ENCODE data around the gene NUDT19. TPM values are rescaled to one million over a fixed set of nuclear protein-coding genes. Genes with fewer than 3 reads are reported as not detected.

NUDT19 gene
- total RNA-seq, 1 donor, result 8.9 TPM

DNA sequence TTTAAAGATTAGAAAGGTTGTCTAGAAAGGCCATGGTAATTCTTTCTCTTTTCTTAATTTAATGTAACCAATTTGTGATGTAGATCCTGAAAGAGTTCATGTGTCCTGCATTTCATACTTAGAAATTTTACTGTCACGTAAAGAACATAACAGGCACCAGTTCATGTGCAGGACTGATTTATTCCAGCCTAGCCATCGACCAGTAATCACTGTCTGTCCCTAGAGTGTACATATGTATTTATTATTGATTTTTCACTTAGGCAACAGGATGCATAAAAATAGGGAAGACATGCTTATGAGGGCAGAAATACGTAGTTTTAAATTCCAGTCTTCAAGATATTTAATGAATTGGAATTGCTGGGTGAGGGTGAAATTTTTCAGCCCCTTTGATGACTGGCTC lies 65.6 kb downstream of the NUDT19 start:
- no peak for DNase-seq (ENCODE audit: low read depth in 2 of 3, low spot score in 2 of 3)

Small RNAs within 50 kb of the gene (small RNA-seq; reads per million reads assigned to genes)
- gene RN7SL789P, result not detected

Other genes starting within 250 kb of the NUDT19 start
- gene PDCD5, start 110.6 kb upstream of the NUDT19 start, total RNA-seq, result 18.6 TPM
- gene ANKRD27, start 16.6 kb upstream of the NUDT19 start, total RNA-seq, result 57.1 TPM
- gene RGS9BP, start 16.0 kb upstream of the NUDT19 start, total RNA-seq, result 0.54 TPM
- 0.27 TPM for gene TDRD12, start 27.9 kb downstream of the NUDT19 start, total RNA-seq
- not detected for gene SLC7A9, start 177.9 kb downstream of the NUDT19 start, total RNA-seq